COLO829 (cell line): ENCODE results near the gene NRXN3.
"Not testable (repeated sequence)": the region's sequence is repeated elsewhere in the genome, so short reads cannot be mapped to it uniquely, and the experiment has no call there.

ENCODE experiments used
- DNase-seq: peaks from one replicate; pipeline ENCODE4 v3.0.0; 2012; ENCODE audit warnings: low spot score

The NRXN3 gene

GRCh38 chr14:78405079-78405856, 235.1 kb downstream of the NRXN3 start:
- no peak for DNase-seq

- DNase-seq = no peak
These were observed 242.3 kb downstream of the NRXN3 start for GRCh38 chr14:78412475-78412874.

- DNase-seq = no peak
These were observed 244.0 kb downstream of the NRXN3 start for GRCh38 chr14:78414172-78414571.

GRCh38 chr14:78417532-78417931, 247.4 kb downstream of the NRXN3 start:
- no peak for DNase-seq

- DNase-seq = no peak
These were observed 254.1 kb downstream of the NRXN3 start for GRCh38 chr14:78424311-78424710.

- no peak for DNase-seq
These were observed 255.2 kb downstream of the NRXN3 start for GRCh38 chr14:78425330-78425729.

- DNase-seq = no peak
These were observed 255.6 kb downstream of the NRXN3 start for GRCh38 chr14:78425782-78426181.

- no peak for DNase-seq
These were observed 261.9 kb downstream of the NRXN3 start for GRCh38 chr14:78432046-78432445.

- not testable (repeated sequence) for DNase-seq
These were observed 267.3 kb downstream of the NRXN3 start for GRCh38 chr14:78437448-78437847.

- DNase-seq = no peak
These were observed 270.3 kb downstream of the NRXN3 start for GRCh38 chr14:78440356-78440894.

- DNase-seq = no peak
These were observed 273.7 kb downstream of the NRXN3 start for GRCh38 chr14:78443834-78444233.

GRCh38 chr14:78445275-78445674, 275.1 kb downstream of the NRXN3 start:
- DNase-seq = no peak

- no peak for DNase-seq
These were observed 276.6 kb downstream of the NRXN3 start for GRCh38 chr14:78446807-78447206.

GRCh38 chr14:78448164-78449094, 278.3 kb downstream of the NRXN3 start:
- peak; percentile 63 for DNase-seq

GRCh38 chr14:78450669-78451318, 280.6 kb downstream of the NRXN3 start:
- DNase-seq = no peak

- no peak for DNase-seq
These were observed 281.1 kb downstream of the NRXN3 start for GRCh38 chr14:78451319-78451695.

- no peak for DNase-seq
These were observed 285.8 kb downstream of the NRXN3 start for GRCh38 chr14:78455896-78456435.

- DNase-seq = no peak
These were observed 299.8 kb downstream of the NRXN3 start for GRCh38 chr14:78469947-78470346.

GRCh38 chr14:78479127-78479780, 309.1 kb downstream of the NRXN3 start:
- DNase-seq = no peak

- DNase-seq = no peak
These were observed 313.9 kb downstream of the NRXN3 start for GRCh38 chr14:78484028-78484427.

- DNase-seq = no peak
These were observed 315.9 kb downstream of the NRXN3 start for GRCh38 chr14:78486081-78486480.
